ENCODE measurements around the gene CD22. TPM values are rescaled to one million over a fixed set of nuclear protein-coding genes. Genes with fewer than 3 reads are reported as not detected.

The CD22 gene
- total and polyA plus RNA-seq, 10 of the 15 experiments (the other 5 are each of a cell fraction or from before 2014, with no cell fraction given): 23.0 to 344 (median 181) TPM

DNA sequence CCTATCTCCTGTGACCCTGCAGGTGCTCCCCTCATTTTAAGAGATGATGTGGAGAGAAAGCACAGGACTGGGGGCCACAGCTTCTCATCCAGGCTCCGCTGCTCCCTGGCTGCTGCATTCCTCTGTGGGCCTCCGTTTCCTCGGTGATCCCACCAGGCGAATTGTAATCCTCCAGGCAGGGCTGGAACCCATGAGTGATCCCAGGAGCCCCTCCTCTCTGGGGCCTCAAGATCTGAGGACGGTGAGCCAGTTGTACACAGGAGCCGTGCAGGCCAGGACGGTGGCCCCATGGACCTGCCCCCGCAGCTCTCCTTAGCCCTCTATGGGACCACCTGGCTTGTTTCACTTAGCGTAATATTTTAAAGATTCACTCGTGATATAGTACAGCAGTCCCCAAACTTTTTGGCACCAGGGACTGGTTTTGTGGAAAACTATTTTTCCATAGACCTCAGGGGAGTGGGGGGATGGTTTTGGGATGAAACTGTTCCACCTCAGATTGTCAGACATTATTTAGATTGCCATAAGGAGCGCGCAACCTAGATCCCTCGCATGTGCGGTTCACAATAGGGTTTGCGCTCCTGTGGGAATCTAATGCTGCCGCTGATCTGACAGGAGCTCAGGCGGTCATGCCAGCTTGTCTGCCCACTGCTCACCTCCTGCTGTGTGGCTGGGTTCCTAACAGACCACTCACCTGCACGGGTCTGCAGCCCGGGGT lies 34.9 kb downstream of the CD22 start:
- Histone ChIP-seq H4K20me1 (ENCODE audit: control insufficient read depth, insufficient read depth) (no peaks in the 10 kb centered on the region), H3K9me3 (replicated peaks; ENCODE audit: control insufficient read depth, insufficient read depth, low read length) (no peaks in the 10 kb centered on the region; the same call in 2 of the 3 replicates), H3K4me1 (ENCODE audit: control insufficient read depth, insufficient read depth, low read length) (peaks cover 5% of the 10 kb centered on the region), H3K27ac (ENCODE audit: control insufficient read depth, insufficient read depth) (no peak overlapping the region), H3K4me3 (no peak overlapping the region), H3K27me3 (replicated peaks in 1 of 2; ENCODE audit: control insufficient read depth in 2 of 2, insufficient read depth in 2 of 2, low read length in 1 of 2) (0 out of 4 replicates have a peak, but pooled peaks cover 0 to 2% of the 10 kb centered on the region in 2 experiments), H3K9ac (ENCODE audit: control insufficient read depth, insufficient read depth, low read length) (no peak overlapping the region), H2AFZ (ENCODE audit: control insufficient read depth, low read depth, low read length) (no peak overlapping the region), H3K36me3 (ENCODE audit: control insufficient read depth in 2 of 2, insufficient read depth in 2 of 2, low read length in 1 of 2) (no peaks in the 10 kb centered on the region), H3K4me2 (ENCODE audit: control insufficient read depth, insufficient read depth) (no peak overlapping the region), H3K79me2 (ENCODE audit: control insufficient read depth, insufficient read depth, low read length) (no peaks in the 10 kb centered on the region)
- BruUV-seq (replicated peaks): no TSS peak
- intact Hi-C loops (cut with micrococcal nuclease; ENCODE audit: unreplicated experiment): no loop called here
- ChIA-PET SMC1A (ENCODE audit: uncharacterized antibody, unreplicated experiment) (interaction anchor here (1.2 to 2.7 kb wide), 2 partner anchors 11 kb away, joined by 4 to 9 read pairs; no protein-coding TSS in a partner anchor), RAD21 (ENCODE audit: unreplicated experiment) (interaction anchor here (0.7 kb wide), 1 partner anchor 98 kb away, joined by 3 read pairs; no protein-coding TSS in a partner anchor), POLR2A (no interaction called here), CTCF (interaction anchor here (1.2 to 1.7 kb wide), 2 partner anchors 104 to 147 kb away, joined by 3 to 4 read pairs; no protein-coding TSS in a partner anchor)
- FAIRE-seq (no peak), DNase-seq (ENCODE audit: low read depth, low spot score) (no peak), ATAC-seq (no peak)
- 68% methylated on average over 19 of the region's 19 CpGs for WGBS (ENCODE audit: insufficient coverage, insufficient replicate concordance, low lambda C conversion rate, missing lambda C conversion rate)
- in situ Hi-C loops (cut with MboI): no loop called here
- no peak for TF ChIP-seq RB1 (IDR thresholded peaks at IDR 0.05; ENCODE audit: borderline replicate concordance)
- no peak for TF ChIP-seq SREBF1 (IDR thresholded peaks at IDR 0.05; ENCODE audit: low read length)
- TF ChIP-seq HDAC2 (IDR thresholded peaks at IDR 0.05): no peak
- TF ChIP-seq TARDBP (IDR thresholded peaks at IDR 0.05; ENCODE audit: borderline replicate concordance): no peak
- TF ChIP-seq NR2C2 (IDR thresholded peaks at IDR 0.05; ENCODE audit: borderline replicate concordance, control insufficient read depth, insufficient read length, low read depth): no peak
- TF ChIP-seq CREM (IDR thresholded peaks at IDR 0.05; ENCODE audit: low read depth): no peak
- no peak for TF ChIP-seq YY1 (IDR thresholded peaks at IDR 0.05; ENCODE audit: low read depth, low read length)
- no peak for TF ChIP-seq GABPA (IDR thresholded peaks at IDR 0.05; ENCODE audit: low read depth)
- TF ChIP-seq, protein P1, sequence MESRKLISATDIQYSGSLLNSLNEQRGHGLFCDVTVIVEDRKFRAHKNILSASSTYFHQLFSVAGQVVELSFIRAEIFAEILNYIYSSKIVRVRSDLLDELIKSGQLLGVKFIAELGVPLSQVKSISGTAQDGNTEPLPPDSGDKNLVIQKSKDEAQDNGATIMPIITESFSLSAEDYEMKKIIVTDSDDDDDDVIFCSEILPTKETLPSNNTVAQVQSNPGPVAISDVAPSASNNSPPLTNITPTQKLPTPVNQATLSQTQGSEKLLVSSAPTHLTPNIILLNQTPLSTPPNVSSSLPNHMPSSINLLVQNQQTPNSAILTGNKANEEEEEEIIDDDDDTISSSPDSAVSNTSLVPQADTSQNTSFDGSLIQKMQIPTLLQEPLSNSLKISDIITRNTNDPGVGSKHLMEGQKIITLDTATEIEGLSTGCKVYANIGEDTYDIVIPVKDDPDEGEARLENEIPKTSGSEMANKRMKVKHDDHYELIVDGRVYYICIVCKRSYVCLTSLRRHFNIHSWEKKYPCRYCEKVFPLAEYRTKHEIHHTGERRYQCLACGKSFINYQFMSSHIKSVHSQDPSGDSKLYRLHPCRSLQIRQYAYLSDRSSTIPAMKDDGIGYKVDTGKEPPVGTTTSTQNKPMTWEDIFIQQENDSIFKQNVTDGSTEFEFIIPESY (IDR thresholded peaks at IDR 0.05): no peak
- no peak for TF ChIP-seq JUND (IDR thresholded peaks at IDR 0.05; ENCODE audit: low read depth, low read length)
- TF ChIP-seq LARP7 (IDR thresholded peaks at IDR 0.05): no peak
- TF ChIP-seq KDM1A (IDR thresholded peaks at IDR 0.05; ENCODE audit: borderline replicate concordance): no peak
- TF ChIP-seq ZNF384 (IDR thresholded peaks at IDR 0.05; ENCODE audit: borderline replicate concordance, low read depth, low read length): no peak
- no peak for TF ChIP-seq NBN (IDR thresholded peaks at IDR 0.05)
- no peak for TF ChIP-seq MAX (IDR thresholded peaks at IDR 0.05; ENCODE audit: low read depth, low read length)
- TF ChIP-seq BCL11A (IDR thresholded peaks at IDR 0.05; ENCODE audit: low read depth, low read length): no peak
- TF ChIP-seq ATF2 (IDR thresholded peaks at IDR 0.05; ENCODE audit: low read length): no peak
- TF ChIP-seq ZBTB4 (CRISPR knock-in tag; IDR thresholded peaks at IDR 0.05): no peak
- no peak for TF ChIP-seq ATF7 (IDR thresholded peaks at IDR 0.05; ENCODE audit: low read depth)
- no peak for TF ChIP-seq IKZF1 (conservative IDR thresholded peaks at IDR 0.05)
